H1 (cell line): ENCODE data around the gene DCXR. TPM values are rescaled to one million over a fixed set of nuclear protein-coding genes. Genes with fewer than 3 reads are reported as not detected.

ENCODE experiments used
- CTCF ChIA-PET: fragments of 300-600 bp; sonication (Branson Sonifier 250); formaldehyde crosslinking; loops from one replicate; lab custom pipeline; 2021; ENCODE audit not compliant: partially characterized antibody; lab: Charles Lee
- POLR2A ChIA-PET: fragments of 300-600 bp; sonication (Branson Sonifier 250); formaldehyde crosslinking; loops from one replicate; lab custom pipeline; 2021; ENCODE audit warnings: inconsistent platforms; ENCODE audit not compliant: partially characterized antibody; lab: Charles Lee
- DNase-seq, 2 experiments: peaks; one replicate each; pipeline versions ENCODE4 v3.0.0 to v3.0.0-alpha.2; 2010 to 2022; ENCODE audit warnings: low spot score in 2 of 2, low read depth in 1 of 2, mixed read lengths in 1 of 2
- FAIRE-seq: peaks from 2 replicates; lab custom pipeline; 2011; peaks lifted over from hg19 to GRCh38; lab: Jason Lieb, UNC
- H2AFZ ChIP-seq: 2 replicates; pipeline ENCODE4 v1.8.1; 2012; ENCODE audit warnings: low read length, inconsistent platforms
- H2AK5ac ChIP-seq: 2 replicates; pipeline ENCODE4 v1.6.1; 2013; ENCODE audit warnings: low read depth, low read length
- H2BK120ac ChIP-seq: replicated peaks from 2 replicates; pipeline ENCODE3; 2013; ENCODE audit warnings: low read depth, low read length, inconsistent platforms
- H2BK12ac ChIP-seq: 2 replicates; pipeline ENCODE4 v1.6.1; 2013; ENCODE audit warnings: low read depth, low read length
- H2BK15ac ChIP-seq: 2 replicates; pipeline ENCODE4 v1.6.1; 2013; ENCODE audit warnings: low read length
- H2BK20ac ChIP-seq: 2 replicates; pipeline ENCODE4 v1.6.1; 2013; ENCODE audit warnings: low read length
- H2BK5ac ChIP-seq: 2 replicates; pipeline ENCODE4 v1.6.1; 2013; ENCODE audit warnings: low read depth, low read length
- H3K14ac ChIP-seq: 2 replicates; pipeline ENCODE4 v1.6.1; 2013; ENCODE audit warnings: inconsistent platforms; ENCODE audit not compliant: insufficient read length
- H3K18ac ChIP-seq: 2 replicates; pipeline ENCODE4 v1.6.1; 2013; ENCODE audit warnings: low read length; ENCODE audit errors: extremely low read depth
- H3K23ac ChIP-seq: 2 replicates; pipeline ENCODE4 v1.6.1; 2013; ENCODE audit warnings: inconsistent platforms; ENCODE audit not compliant: insufficient read length
- H3K23me2 ChIP-seq: 2 replicates; pipeline ENCODE4 v1.6.1; 2013; ENCODE audit warnings: low read depth, low read length
- H3K27ac ChIP-seq: 2 replicates; pipeline ENCODE4 v1.6.1; 2011; ENCODE audit warnings: low read depth, low read length, inconsistent platforms
- H3K27me3 ChIP-seq, 4 experiments: replicated peaks in 1 of 4; 1 replicate in 1 of 4; 2 replicates in 3 of 4; pipeline versions ENCODE4 v1.6.1 to v1.8.1; 2011 to 2013; ENCODE audit warnings: low read length in 3 of 4, mild to moderate bottlenecking in 3 of 4, inconsistent platforms in 2 of 4, mixed read lengths in 2 of 4, moderate library complexity in 1 of 4; ENCODE audit not compliant: control insufficient read depth in 3 of 4, insufficient read depth in 3 of 4; ENCODE audit errors: extremely low read depth in 1 of 4
- H3K36me3 ChIP-seq, 4 experiments: 2 replicates each; pipeline versions ENCODE4 v1.6.1 to v1.8.1; 2011 to 2013; ENCODE audit warnings: mild to moderate bottlenecking in 4 of 4, low read length in 3 of 4, moderate library complexity in 2 of 4, control low read depth in 1 of 4, inconsistent platforms in 1 of 4; ENCODE audit not compliant: insufficient read depth in 4 of 4, control insufficient read depth in 2 of 4
- H3K4ac ChIP-seq: replicated peaks from 2 replicates; pipeline ENCODE3; 2013; ENCODE audit warnings: low read length, low read depth, mixed read lengths, inconsistent platforms; ENCODE audit not compliant: insufficient read length
- H3K4me1 ChIP-seq, 4 experiments: replicated peaks in 1 of 4; 1 replicate in 1 of 4; 2 replicates in 3 of 4; pipeline versions ENCODE4 v1.6.1 to v1.8.1; 2011 to 2013; ENCODE audit warnings: low read length in 3 of 4, inconsistent platforms in 2 of 4, mixed read lengths in 1 of 4; ENCODE audit not compliant: insufficient read depth in 4 of 4, control insufficient read depth in 3 of 4
- H3K4me2 ChIP-seq, 2 experiments: 2 replicates each; pipeline versions ENCODE4 v1.6.1 to v1.8.1; 2011 to 2013; ENCODE audit warnings: low read depth in 2 of 2, low read length in 2 of 2, control low read depth in 1 of 2, inconsistent platforms in 1 of 2, mild to moderate bottlenecking in 1 of 2; ENCODE audit not compliant: insufficient read depth in 1 of 2
- H3K4me3 ChIP-seq, 4 experiments: fragments of 200-600, 300-600 bp in 1 of 4; sonication (generic), shearing (Covaris generic), sonication (Bioruptor Twin) in 1 of 4; 2 replicates each; pipeline versions ENCODE4 v1.5.1 to v1.8.1; 2011 to 2016; ENCODE audit warnings: low read length in 4 of 4, low read depth in 3 of 4, control low read depth in 2 of 4, inconsistent platforms in 2 of 4, mild to moderate bottlenecking in 2 of 4, mixed read lengths in 1 of 4, moderate library complexity in 1 of 4; ENCODE audit not compliant: insufficient read depth in 2 of 4; ENCODE audit errors: extremely low read depth in 1 of 4
- H3K56ac ChIP-seq: replicated peaks from 2 replicates; pipeline ENCODE3; 2013; ENCODE audit warnings: low read depth, mild to moderate bottlenecking, mixed read lengths, low read length, inconsistent platforms; ENCODE audit not compliant: insufficient read length
- H3K79me1 ChIP-seq: 2 replicates; pipeline ENCODE4 v1.6.1; 2013; ENCODE audit warnings: low read depth, low read length, control low read depth
- H3K79me2 ChIP-seq, 2 experiments: 2 replicates each; pipeline versions ENCODE4 v1.6.1 to v1.8.1; 2012 to 2013; ENCODE audit warnings: low read length in 2 of 2, mild to moderate bottlenecking in 2 of 2, inconsistent platforms in 1 of 2; ENCODE audit not compliant: insufficient read depth in 2 of 2, control insufficient read depth in 1 of 2
- H3K9ac ChIP-seq, 4 experiments: replicated peaks in 1 of 4; 1 replicate in 1 of 4; 2 replicates in 3 of 4; pipeline versions ENCODE4 v1.6.1 to v1.8.1; 2011 to 2013; ENCODE audit warnings: low read depth in 3 of 4, low read length in 3 of 4, control low read depth in 2 of 4, mild to moderate bottlenecking in 2 of 4, moderate library complexity in 2 of 4, inconsistent platforms in 1 of 4; ENCODE audit errors: extremely low read depth in 1 of 4
- H3K9me3 ChIP-seq, 2 experiments: 2 replicates each; pipeline versions ENCODE4 v1.6.1 to v1.8.1; 2012 to 2013; ENCODE audit warnings: mild to moderate bottlenecking in 2 of 2, moderate library complexity in 2 of 2, control low read depth in 1 of 2, inconsistent platforms in 1 of 2, low read depth in 1 of 2, low read length in 1 of 2, mixed read lengths in 1 of 2; ENCODE audit not compliant: insufficient read depth in 2 of 2
- H4K20me1 ChIP-seq, 2 experiments: replicated peaks in 1 of 2; 2 replicates each; pipeline versions ENCODE3 to v1.8.1; 2011 to 2013; ENCODE audit warnings: inconsistent platforms in 2 of 2, low read length in 2 of 2, mild to moderate bottlenecking in 1 of 2; ENCODE audit not compliant: insufficient read depth in 2 of 2, control insufficient read depth in 1 of 2
- H4K5ac ChIP-seq: 2 replicates; pipeline ENCODE4 v1.6.1; 2013; ENCODE audit warnings: low read length, low read depth, mixed read lengths, inconsistent platforms; ENCODE audit not compliant: insufficient read length
- H4K8ac ChIP-seq: 2 replicates; pipeline ENCODE4 v1.8.0; 2013; ENCODE audit warnings: mild to moderate bottlenecking, moderate library complexity, low read length, inconsistent platforms; ENCODE audit not compliant: insufficient read depth; ENCODE audit errors: extremely low read depth
- H4K91ac ChIP-seq: replicated peaks from 2 replicates; pipeline ENCODE3; 2013; ENCODE audit warnings: low read length, mixed read lengths, inconsistent platforms; ENCODE audit not compliant: insufficient read length
- ASH2L ChIP-seq: fragments of 200-600, 300-600 bp; sonication (generic); IDR thresholded peaks from one replicate; pipeline ENCODE4 v1.7.1; 2017; ENCODE audit warnings: low read length
- GABPA ChIP-seq: IDR thresholded peaks from 2 replicates; pipeline ENCODE4 v1.6.1; 2011; ENCODE audit warnings: mild to moderate bottlenecking, low read length, moderate library complexity, borderline replicate concordance; ENCODE audit not compliant: insufficient read depth
- POU5F1 ChIP-seq: IDR thresholded peaks from 2 replicates; pipeline ENCODE4 v1.6.1; 2011; ENCODE audit warnings: low read depth, mild to moderate bottlenecking, low read length, moderate library complexity
- RNF2 ChIP-seq: fragments of 200-900, 300-1000 bp; sonication (generic); IDR thresholded peaks from 2 replicates; pipeline ENCODE4 v1.7.1; 2016; ENCODE audit warnings: borderline replicate concordance, low read depth, mild to moderate bottlenecking, antibody characterized with exemption, low read length; ENCODE audit not compliant: poor library complexity, severe bottlenecking; ENCODE audit errors: missing control alignments
- RXRA ChIP-seq: IDR thresholded peaks from 2 replicates; pipeline ENCODE4 v1.6.1; 2011; ENCODE audit warnings: low read depth, mild to moderate bottlenecking, low read length, moderate library complexity; ENCODE audit not compliant: insufficient read depth
- SRF ChIP-seq: IDR thresholded peaks from 2 replicates; pipeline ENCODE4 v1.6.1; 2011; ENCODE audit warnings: mild to moderate bottlenecking, low read depth, low read length, moderate library complexity
- SUZ12 ChIP-seq: fragments of 200-600 bp; sonication (generic); IDR thresholded peaks from 2 replicates; pipeline ENCODE4 v1.6.1; 2012; ENCODE audit warnings: mild to moderate bottlenecking, inconsistent platforms, low read length, moderate library complexity, mixed read lengths
- TAF1 ChIP-seq: IDR thresholded peaks from 2 replicates; pipeline ENCODE4 v1.6.1; 2011; ENCODE audit warnings: mild to moderate bottlenecking, low read depth, low read length
- TAF7 ChIP-seq: optimal IDR thresholded peaks from 2 replicates; pipeline ENCODE3; 2011; ENCODE audit warnings: low read depth, mild to moderate bottlenecking, inconsistent platforms, low read length, moderate library complexity, borderline replicate concordance
- WGBS, 2 experiments: shearing (Covaris generic) in 1 of 2; methylation state at CpG; one replicate each; pipeline versions ENCODE4 v1.1.6 to v1.1.7; 2013 to 2015; ENCODE audit warnings: low lambda C conversion rate in 2 of 2, mixed read lengths in 2 of 2, inconsistent platforms in 1 of 2, low coverage in 1 of 2, missing lambda C conversion rate in 1 of 2; ENCODE audit not compliant: insufficient replicate concordance in 2 of 2, insufficient coverage in 1 of 2, insufficient read length in 1 of 2; ENCODE audit errors: extremely low coverage in 1 of 2, missing lambda C conversion rate in 1 of 2; 5-methylcytosine and 5-hydroxymethylcytosine counted together
- polyA plus RNA-seq, 7 experiments: library from polyadenylated mRNA; depleted of rRNA in 3 of 7; stranded (reverse) in 5 of 7; unstranded in 2 of 7; fragments of >200 nt in 5 of 7; fragments of 200-250 nt in 2 of 7; gene quantifications; 1 replicate in 5 of 7; 2 replicates in 1 of 7; 4 replicates in 1 of 7; pipeline versions ENCODE4 v1.2.1 to v1.2.3, GENCODE V29; 2011 to 2013; ENCODE audit warnings: missing spikeins in 2 of 7, mixed read lengths in 2 of 7
- total RNA-seq: library from RNA; stranded (reverse); fragmentation: NEBNext Ultra II Directional; extraction: Animal tissue kit (Norgen Biotek cat#: 25700); gene quantifications from 2 replicates; pipeline ENCODE4 v1.2.1, GENCODE V29; 2021
- TF ChIP-seq, protein P1 (sequence below), 3 experiments: IDR thresholded peaks; 1 replicate in 2 of 3; 2 replicates in 1 of 3; pipeline versions ENCODE4 v1.5.1 to v1.6.1; 2011; ENCODE audit warnings: low read length in 3 of 3, mild to moderate bottlenecking in 3 of 3, inconsistent platforms in 2 of 3, low read depth in 1 of 3, moderate library complexity in 1 of 3; ENCODE audit not compliant: insufficient read depth in 1 of 3; ENCODE audit errors: control extremely low read depth in 1 of 3

The DCXR gene
- total and polyA plus RNA-seq, 2 of the 8 experiments (the other 6 are each of a cell fraction or from before 2014, with no cell fraction given), result 96.3 to 212 TPM

- Histone ChIP-seq H3K56ac (no peak overlapping the region), H3K23ac (no peak overlapping the region), H3K27ac (no peak overlapping the region), H3K4me2 (no peak overlapping the region), H3K4ac (no peak overlapping the region), H4K20me1 (peaks cover 0 to 9% of the 10 kb centered on the region in 2 experiments), H3K4me1 (peaks cover 0 to 10% (median 5%) of the 10 kb centered on the region in 4 experiments; a peak in 5 of 7 replicates), H3K27me3 (no peaks in the 10 kb centered on the region), H2AK5ac (no peak overlapping the region), H3K36me3 (peaks cover 8 to 18% (median 15%) of the 10 kb centered on the region in 4 experiments; a peak in 5 of 8 replicates), H3K79me1 (peaks cover 5% of the 10 kb centered on the region; the same call in 1 of the 2 replicates), H3K79me2 (no peaks in the 10 kb centered on the region), H4K5ac (no peak overlapping the region), H4K8ac (no peak overlapping the region), H2BK5ac (no peak overlapping the region), H2BK15ac (no peak overlapping the region), H4K91ac (no peak overlapping the region), H3K14ac (no peak overlapping the region), H3K9me3 (no peaks in the 10 kb centered on the region), H2BK120ac (no peak overlapping the region), H3K9ac (no peak overlapping the region), H2AFZ (no peak overlapping the region), H3K18ac (no peak overlapping the region), H3K4me3 (no peak overlapping the region), H2BK12ac (no peak overlapping the region), H2BK20ac (no peak overlapping the region), H3K23me2 (peaks cover 8% of the 10 kb centered on the region; the same call in 1 of the 2 replicates)
- WGBS, 2 experiments, result 92% methylated on average over 9 of the region's 9 CpGs; no CpG with 5 or more reads in 1 of the 2 experiments
- FAIRE-seq, result no peak
- ChIA-PET CTCF (interaction anchor here (0.8 to 2.8 kb wide), 6 partner anchors 9 to 43 kb away, joined by 3 to 15 read pairs (median 4); partner anchors contain the start of gene DCXR), POLR2A (interaction anchor here (0.9 to 16.2 kb wide), 9 partner anchors 8 to 44 kb away, joined by 3 to 161 read pairs (median 8); partner anchors contain the start of genes DCXR, GPS1, RAC3 and RFNG)
- DNase-seq, result no peak
- TF ChIP-seq RNF2 (no peak), GABPA (no peak), TAF7 (no peak), SRF (no peak), RXRA (no peak), TAF1 (no peak), POU5F1 (no peak), ASH2L (no peak), SUZ12 (no peak)
- TF ChIP-seq, protein P1, sequence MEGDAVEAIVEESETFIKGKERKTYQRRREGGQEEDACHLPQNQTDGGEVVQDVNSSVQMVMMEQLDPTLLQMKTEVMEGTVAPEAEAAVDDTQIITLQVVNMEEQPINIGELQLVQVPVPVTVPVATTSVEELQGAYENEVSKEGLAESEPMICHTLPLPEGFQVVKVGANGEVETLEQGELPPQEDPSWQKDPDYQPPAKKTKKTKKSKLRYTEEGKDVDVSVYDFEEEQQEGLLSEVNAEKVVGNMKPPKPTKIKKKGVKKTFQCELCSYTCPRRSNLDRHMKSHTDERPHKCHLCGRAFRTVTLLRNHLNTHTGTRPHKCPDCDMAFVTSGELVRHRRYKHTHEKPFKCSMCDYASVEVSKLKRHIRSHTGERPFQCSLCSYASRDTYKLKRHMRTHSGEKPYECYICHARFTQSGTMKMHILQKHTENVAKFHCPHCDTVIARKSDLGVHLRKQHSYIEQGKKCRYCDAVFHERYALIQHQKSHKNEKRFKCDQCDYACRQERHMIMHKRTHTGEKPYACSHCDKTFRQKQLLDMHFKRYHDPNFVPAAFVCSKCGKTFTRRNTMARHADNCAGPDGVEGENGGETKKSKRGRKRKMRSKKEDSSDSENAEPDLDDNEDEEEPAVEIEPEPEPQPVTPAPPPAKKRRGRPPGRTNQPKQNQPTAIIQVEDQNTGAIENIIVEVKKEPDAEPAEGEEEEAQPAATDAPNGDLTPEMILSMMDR (IDR thresholded peaks at IDR 0.05; ENCODE audit: control extremely low read depth in 1 of 3, insufficient read depth in 1 of 3, low read depth in 1 of 3, low read length in 3 of 3), result no peak
Observed at GRCh38 chr17:82062984-82063368, 25.5 kb upstream of the DCXR start.
